NCI-H1092 (cell line): ENCODE results near the gene IL17RD.

Experiments
- DNase-seq: peaks from one replicate; lab custom pipeline; 2025; lab: John Stamatoyannopoulos, UW

The IL17RD gene

GRCh38 chr3:57065588-57065987 is 99.6 kb downstream of the IL17RD start:
- DNase-seq, result no peak

GRCh38 chr3:57064572-57064971 is 100.6 kb downstream of the IL17RD start:
- DNase-seq, result no peak

GRCh38 chr3:57064001-57064400 is 101.2 kb downstream of the IL17RD start:
- no peak for DNase-seq

- DNase-seq, result no peak
Observed at GRCh38 chr3:57063032-57063431, 102.1 kb downstream of the IL17RD start.

- DNase-seq, result no peak
Observed at GRCh38 chr3:57062101-57062631, 103.0 kb downstream of the IL17RD start.

GRCh38 chr3:57061556-57061955 is 103.6 kb downstream of the IL17RD start:
- no peak for DNase-seq

- no peak for DNase-seq
Observed at GRCh38 chr3:57060089-57060821, 104.9 kb downstream of the IL17RD start, which contains the start of gene SPATA12. Gene SPATA12, plus strand, starts transcription at chr3:57060664. Its CDS starts 13,031 bp downstream, at chr3:57073695.

- no peak for DNase-seq
Observed at GRCh38 chr3:57059411-57059810, 105.7 kb downstream of the IL17RD start.

- no peak for DNase-seq
Observed at GRCh38 chr3:57057351-57057750, 107.8 kb downstream of the IL17RD start.

GRCh38 chr3:57053122-57053521 is 112.0 kb downstream of the IL17RD start:
- no peak for DNase-seq

GRCh38 chr3:57052662-57053061 is 112.5 kb downstream of the IL17RD start:
- no peak for DNase-seq

GRCh38 chr3:57048728-57049127 is 116.4 kb downstream of the IL17RD start:
- no peak for DNase-seq

GRCh38 chr3:57048052-57048671 is 117.0 kb downstream of the IL17RD start:
- DNase-seq, result peak; percentile 48

GRCh38 chr3:57046101-57046765 is 118.9 kb downstream of the IL17RD start:
- DNase-seq, result no peak

GRCh38 chr3:57043518-57043917 is 121.6 kb downstream of the IL17RD start:
- DNase-seq, result no peak

- no peak for DNase-seq
Observed at GRCh38 chr3:57041674-57042073, 123.5 kb downstream of the IL17RD start.
